Gastroesophageal sphincter (tissue), 3 donors: ENCODE results near the gene MTTP.
A peak's percentile ranks its signal among the peaks of the same experiment; 100 is the strongest.

Experiments used
- CTCF ChIP-seq, 4 experiments: fragments of 200-600 bp in 2 of 4; fragments of 450-650 bp in 2 of 4; sonication (generic) in 1 of 4; IDR thresholded peaks; one replicate each; pipeline ENCODE4 v1.5.1; 2017 to 2019; ENCODE audit warnings: antibody characterized with exemption in 4 of 4, mild to moderate bottlenecking in 2 of 4, moderate library complexity in 2 of 4
- EP300 ChIP-seq: sonication (generic); formaldehyde crosslinking; IDR thresholded peaks from one replicate; pipeline ENCODE4 v1.6.1; 2017; ENCODE audit warnings: antibody characterized with exemption, mild to moderate bottlenecking
- POLR2A ChIP-seq, 2 donors: fragments of 450-650 bp; IDR thresholded peaks; one replicate each; pipeline ENCODE4 v1.6.1; 2017; ENCODE audit warnings: antibody characterized with exemption in 2 of 2, mild to moderate bottlenecking in 2 of 2, moderate library complexity in 1 of 2
- POLR2AphosphoS5 ChIP-seq: sonication (generic); formaldehyde crosslinking; IDR thresholded peaks from one replicate; pipeline ENCODE4 v1.6.1; 2017; ENCODE audit warnings: antibody characterized with exemption

DNA sequence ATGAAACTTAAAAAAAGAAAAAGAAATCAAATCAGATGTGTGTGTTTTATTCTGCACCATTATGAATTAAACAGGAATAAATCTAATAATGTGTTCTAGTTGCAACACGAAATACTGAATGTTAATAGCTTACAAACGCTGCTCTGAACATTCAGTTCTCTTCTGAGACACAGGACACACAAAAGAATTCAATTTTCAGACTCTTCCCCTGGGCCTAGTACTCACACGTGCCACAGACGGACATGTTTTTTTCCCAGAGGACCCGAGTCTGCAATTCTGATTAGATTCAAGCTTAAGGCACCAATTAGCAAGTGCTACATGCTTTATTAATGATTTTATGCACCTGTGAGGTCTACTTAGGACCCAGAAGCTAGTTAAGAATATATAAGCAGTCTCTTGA lies 62.5 kb downstream of the MTTP start:
- TF ChIP-seq CTCF (IDR thresholded peaks at IDR 0.05) (no peak), EP300 (no peak), POLR2A (IDR thresholded peaks at IDR 0.05) (no peak), POLR2AphosphoS5 (peak; percentile 71)
